GM19372 (cell line): ENCODE measurements around the gene ZDHHC14.

Experiments used
- ATAC-seq: cut with Tn5 transposase; IDR thresholded peaks from one replicate; pipeline ENCODE4 v1.9.1; 2021; ENCODE audit warnings: mild to moderate bottlenecking, low read depth, moderate library complexity; ENCODE audit not compliant: unreplicated experiment

ZDHHC14 gene

DNA sequence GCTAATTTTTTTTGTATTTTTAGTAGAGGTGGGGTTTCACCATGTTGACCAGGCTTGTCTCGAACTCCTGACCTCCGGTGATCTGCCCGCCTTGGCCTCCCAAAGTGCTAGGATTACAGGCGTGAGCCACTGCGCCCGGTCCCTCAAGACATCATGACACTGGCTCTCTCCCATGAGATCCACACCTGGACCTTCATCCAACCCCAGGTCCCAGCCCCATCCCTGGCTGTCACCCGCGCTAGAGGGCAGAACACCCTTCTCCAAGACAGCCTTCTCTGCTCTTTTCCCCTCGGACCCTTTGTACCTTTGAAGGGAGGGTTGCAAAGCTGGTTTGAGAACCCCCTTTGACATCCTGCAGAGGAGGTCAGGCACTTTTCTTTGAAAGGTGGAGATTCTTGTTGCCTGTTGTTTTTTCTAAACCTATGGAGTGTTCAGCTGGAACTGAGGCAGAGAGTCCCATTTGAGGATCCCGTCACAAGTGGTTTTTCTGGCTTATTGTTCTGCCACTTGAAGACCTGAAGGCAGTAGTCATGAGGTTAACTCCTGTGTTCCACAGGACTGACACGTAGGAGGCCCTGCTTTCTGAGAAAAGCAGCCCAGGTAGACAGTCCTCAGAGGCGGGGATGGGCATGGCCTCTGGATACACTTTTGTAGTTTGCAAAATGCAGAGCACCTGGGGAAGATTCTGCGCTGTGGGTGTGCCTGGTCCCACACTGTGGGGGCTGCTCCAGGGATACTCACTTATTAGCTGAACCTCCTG, 270.9 kb downstream of the ZDHHC14 start:
- ATAC-seq = no peak

DNA sequence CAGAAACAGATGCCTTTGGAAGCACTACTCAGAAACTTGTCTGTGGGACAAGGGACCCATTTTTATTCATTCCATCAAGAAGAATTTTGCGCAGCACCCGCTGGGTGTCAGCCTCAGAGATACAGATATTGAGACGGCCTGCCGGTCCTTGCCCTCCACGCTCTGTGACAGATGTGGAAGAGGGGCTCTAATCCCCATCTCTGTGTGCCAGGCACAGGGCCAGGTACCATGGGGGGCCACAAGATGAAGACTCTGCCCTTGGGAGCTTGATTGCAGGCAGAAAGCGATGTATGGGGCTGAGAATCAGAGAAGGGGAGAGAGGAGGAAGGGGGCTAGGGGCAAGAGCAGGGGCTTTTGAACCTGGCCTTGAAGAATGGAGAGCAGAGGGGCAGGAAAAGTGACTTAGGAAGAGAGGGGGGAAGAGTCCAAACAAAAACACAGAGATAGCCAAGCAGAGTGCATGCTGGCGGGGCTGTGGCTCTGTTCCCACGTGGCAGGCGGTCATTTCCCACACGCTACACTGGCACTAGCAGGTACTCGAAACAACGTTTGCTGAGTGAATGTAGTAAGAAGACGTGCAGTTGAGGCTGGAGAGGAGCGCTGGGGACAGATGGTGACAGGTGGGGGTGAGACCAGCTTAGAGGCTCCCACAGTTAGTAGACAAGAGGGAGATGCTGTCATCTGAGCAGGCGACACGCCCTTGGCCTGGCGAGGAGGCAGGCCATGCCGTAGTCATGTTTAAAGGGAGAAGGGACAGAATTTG, 271.8 kb downstream of the ZDHHC14 start:
- no peak for ATAC-seq

DNA sequence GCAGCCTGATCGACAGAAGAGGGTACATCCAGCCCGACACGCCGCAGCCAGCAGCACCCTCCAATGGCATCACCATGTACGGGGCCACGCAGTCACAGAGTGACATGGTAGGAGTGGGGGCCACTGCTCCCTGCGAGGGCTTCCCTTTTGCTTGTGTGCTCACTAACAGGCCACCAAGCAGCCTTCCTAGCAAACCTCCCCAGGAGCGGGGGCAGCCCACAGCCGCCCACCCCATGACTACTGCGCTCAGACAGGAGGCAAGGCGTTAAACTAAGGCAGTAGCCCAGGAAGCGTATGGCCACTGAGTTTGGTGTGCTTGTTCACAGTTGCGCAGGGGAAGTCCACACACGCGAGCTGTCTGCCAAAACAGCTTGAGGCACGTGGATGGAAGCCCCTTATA, 272.5 kb downstream of the ZDHHC14 start:
- no peak for ATAC-seq

DNA sequence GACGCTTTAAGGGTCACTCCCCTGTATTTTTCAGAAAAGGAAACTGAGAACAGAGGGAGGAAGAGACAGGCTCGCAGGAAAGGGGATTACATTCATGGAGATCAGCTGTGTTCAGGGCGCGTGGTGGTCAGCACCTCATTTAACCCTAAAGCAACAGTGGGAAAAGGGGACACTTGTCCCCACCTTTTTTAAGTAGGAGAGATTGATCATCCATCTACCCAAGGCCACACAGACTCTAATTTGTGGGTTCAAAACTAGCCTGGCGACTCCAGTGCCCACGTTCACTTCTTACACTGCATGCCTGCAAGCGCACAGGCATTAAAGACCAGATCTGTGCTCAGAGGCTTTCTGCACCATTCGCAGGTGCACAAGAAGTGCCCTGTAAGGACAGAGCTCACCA, 274.1 kb downstream of the ZDHHC14 start:
- ATAC-seq = no peak

DNA sequence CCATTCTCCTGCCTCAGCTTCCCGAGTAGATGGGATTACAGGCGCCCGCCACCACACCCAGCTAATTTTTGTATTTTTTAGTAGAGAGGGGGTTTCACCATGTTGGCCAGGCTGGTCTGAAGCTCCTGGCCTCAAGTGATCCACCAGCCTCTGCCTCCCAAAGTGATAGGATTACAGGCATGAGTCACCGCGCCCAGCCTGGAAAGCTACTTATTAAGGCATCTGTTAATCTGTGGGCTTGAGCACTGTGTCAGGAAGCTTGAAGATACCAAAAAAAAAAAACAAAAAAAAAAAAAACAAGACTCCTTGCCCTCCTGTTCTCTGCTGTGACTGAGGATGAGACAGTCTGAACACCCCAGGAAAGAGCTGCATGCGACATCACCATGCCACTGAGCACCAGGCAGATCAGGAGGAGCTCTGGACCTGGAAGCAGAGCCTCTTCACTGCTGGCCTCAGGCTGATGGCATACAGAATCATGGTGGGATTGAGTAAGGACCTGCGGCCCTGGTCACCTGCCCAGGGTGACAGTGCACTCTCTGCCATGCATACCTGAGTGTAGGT, 275.5 kb downstream of the ZDHHC14 start:
- no peak for ATAC-seq

DNA sequence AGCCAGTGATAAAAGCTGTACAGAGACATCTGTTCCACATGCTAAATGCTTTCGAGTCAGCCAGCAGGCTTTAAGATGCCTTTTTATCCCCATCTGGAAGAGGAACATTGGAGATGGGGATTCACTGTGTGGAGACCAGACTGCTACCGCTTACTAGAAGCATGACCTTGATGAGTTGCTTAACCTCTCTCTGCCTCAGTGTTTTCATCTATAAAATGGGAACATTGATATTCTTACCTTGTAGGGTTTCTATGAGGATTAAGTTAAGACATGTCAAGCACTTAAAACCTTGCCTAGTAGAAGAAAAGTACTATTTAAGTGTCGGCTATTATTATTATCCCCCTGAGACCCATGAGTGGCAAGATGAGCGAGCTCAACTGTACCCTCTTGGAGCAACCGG, 276.8 kb downstream of the ZDHHC14 start:
- ATAC-seq = no peak

DNA sequence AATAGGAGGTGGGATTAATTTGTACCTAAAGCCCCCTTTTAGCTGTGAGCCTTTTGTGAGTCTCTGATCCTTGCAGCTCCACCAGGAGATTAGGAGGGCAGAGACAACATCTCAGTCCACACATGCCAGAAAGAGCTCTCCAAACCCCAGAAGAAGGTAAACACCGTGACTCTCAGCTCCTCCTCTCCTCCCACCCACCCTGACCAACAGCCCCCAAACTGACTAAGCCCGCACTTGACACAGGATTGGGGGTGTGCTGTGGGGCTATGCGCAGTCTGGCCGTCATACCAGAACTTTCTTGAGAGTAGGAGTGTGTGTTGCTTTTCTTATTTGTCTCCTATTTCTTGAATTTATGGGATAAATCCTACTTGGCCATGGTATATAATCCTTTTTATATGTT, 277.3 kb downstream of the ZDHHC14 start:
- no peak for ATAC-seq

DNA sequence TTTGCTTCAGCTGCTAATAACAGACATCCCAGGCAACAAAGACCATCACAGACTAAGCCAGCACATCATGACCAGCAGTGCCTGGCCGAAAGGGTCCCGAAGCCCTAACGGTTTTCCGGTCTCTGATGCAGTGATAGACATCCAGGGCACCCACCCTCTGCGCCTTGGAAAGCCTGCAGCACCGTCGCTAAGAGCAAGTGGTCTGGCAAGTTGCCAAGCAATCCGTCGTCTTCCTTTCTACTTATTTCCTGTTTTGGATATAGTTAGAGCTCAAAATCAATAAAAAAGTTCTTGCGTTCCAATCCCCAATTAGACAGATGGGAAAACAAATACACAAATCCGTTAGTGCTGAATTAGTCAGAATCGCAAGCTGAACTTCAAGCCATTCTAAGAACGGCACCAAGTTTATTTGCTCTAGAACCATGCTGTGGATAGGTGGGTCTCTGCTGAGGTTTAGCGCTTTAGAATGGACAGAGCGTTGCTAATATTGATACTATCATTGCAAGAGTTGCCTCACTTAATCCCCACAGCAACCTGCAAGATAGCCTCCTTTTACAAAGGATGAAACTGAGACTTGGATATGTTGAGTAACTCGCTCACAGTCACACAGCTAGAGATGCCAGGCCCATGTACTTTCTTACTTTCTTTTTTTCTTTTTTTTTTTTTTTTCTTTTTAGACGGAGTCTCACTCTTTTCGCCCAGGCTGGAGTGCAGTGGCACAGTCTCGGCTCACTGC, 278.7 kb downstream of the ZDHHC14 start:
- ATAC-seq = no peak

DNA sequence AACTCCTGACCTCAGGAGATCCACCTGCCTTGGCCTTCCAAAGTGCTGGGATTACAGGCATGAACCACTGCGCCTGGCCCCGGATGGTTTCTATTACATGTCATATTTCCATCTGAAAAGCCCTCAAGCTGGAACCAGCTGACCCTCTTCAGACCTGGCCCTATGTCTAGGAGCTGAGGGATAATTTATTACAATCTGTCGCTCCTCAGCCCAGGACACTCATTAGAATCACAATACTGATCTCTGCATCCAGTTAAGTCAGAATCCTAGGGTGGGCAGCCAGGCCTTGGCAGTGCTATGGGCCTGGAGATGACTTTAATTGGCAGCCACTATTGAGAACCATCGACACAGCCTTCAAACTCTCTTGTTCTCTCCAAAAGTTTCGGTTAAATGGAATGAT, 279.4 kb downstream of the ZDHHC14 start:
- no peak for ATAC-seq

DNA sequence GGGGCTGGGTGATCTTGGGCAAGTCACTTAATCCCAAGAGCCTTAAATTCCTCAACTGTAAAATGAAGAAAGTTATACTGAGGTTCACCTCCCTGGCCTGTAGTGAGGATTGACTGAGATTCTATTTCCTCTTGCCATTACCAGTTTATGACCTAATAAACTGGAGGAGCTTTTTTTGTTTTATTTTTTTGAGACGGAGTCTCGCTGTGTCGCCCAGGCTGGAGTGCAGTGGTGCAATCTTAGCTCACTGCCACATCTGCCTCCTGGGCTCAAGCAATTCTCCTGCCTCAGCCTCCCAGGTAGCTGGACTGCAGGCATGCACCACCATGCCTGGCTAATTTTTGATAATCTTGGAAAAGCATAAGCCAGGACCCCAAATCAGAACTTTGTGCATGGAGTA, 280.7 kb downstream of the ZDHHC14 start:
- no peak for ATAC-seq

DNA sequence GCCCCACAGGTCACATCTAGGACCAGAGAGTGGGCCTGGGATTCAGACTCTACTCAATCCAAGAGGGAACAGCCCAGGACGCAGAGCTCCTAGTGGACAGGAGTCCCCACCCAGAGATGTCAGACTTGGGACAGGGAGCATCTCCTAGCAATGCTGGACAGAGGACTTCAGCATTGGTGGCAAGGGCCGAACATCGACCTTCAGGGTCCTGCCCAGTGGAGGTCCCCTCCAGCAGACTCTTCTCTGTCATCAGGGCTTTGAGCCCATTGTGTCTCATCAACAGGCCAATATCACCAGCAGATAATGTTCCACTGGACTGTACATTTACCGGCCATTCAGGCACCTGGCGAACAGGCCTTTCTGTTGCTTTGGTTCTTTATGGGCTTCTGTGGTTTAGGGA, 282.3 kb downstream of the ZDHHC14 start:
- no peak for ATAC-seq

DNA sequence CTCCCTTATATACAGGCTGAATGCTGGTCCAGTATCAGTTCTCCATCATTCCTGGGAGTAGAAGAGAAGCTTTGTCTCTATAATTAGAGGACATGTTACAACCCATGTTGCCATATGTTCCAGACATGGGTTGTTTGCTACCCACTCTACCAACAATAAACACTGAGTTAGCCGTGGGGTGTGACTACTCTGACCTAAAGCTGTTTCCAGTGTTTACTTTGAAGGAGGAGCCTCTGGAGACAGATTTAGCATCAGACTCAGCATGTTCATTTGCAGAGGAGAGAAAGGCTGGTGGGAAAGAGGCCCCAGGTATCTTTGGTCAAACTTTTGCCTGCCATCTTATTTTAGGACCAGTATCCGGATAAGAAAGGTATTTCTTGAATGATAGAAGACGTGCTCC, 284.2 kb downstream of the ZDHHC14 start:
- no peak for ATAC-seq

DNA sequence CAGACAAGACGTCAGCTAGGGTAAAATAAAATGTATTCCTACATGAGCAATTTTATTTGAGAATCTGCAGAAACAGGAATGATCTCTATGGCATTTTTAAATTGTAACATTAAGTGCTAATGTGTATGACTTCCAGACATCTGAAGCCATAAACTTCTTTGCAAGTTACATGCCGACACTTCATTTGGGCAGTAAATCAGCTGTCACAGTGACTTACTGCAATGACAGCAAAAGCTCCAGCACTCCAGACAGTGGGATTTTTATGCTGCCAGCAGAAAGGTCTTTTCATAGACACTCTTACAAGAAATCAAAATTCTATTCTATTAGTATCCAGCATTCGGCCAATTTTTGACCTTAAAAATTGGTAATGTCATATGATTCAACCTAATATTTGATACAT, 285.7 kb downstream of the ZDHHC14 start:
- no peak for ATAC-seq

DNA sequence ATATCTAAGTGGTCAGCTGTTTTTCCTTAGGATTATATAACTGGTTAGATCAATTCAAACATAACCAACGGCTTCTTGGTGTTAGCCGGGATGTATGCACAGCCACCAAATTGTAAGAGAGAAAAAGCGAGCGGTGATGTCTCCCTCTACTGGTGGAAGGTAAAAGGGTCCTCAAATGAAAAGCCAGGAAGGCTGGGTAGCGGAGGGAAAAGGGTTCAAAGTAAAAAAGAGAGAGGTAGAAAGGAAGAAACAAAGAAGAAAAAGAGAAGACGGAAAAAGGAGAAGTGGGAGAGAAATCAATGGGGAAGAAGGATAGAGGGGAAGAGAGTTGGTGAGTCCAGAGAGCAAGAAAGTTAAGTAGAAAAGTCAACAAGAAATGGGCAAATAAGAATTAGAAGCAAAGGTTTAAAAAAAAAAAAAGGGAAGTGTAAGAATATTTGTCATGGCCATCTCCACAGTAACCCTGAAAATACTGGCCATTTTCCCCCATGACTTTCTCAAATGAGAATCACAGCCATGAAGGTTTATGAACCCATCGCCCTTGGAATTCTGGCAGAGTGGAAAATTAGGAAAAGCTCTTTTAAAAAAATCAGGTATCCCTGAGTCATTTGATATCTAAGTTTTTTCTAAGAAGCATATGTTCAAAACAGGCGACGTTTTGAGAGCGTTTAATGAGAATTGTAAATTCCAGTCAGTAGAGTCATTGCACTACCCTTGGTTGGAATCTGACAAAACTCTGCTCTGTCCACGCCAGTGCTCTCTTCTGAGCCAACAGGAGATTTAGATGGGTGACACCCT, 286.4 kb downstream of the ZDHHC14 start:
- no peak for ATAC-seq

DNA sequence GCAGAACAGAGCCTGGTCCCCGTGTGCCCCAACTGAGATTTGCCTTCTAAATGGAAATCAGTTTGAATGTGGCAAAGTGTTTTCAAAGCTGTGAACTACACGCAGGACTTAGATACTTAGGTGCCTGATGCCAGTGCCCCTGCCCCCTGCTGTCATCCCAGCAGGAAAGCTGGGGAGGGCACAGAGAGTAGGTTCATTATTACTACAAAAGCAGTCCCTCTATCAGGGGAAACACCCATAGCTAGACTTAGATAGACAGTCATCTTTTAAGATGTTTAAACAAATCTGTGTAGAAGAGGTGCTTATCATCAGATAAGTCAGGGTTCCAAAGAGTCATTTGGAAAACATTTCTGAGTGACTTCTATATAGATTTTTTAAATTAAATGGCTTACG, 287.0 kb downstream of the ZDHHC14 start:
- ATAC-seq = no peak

DNA sequence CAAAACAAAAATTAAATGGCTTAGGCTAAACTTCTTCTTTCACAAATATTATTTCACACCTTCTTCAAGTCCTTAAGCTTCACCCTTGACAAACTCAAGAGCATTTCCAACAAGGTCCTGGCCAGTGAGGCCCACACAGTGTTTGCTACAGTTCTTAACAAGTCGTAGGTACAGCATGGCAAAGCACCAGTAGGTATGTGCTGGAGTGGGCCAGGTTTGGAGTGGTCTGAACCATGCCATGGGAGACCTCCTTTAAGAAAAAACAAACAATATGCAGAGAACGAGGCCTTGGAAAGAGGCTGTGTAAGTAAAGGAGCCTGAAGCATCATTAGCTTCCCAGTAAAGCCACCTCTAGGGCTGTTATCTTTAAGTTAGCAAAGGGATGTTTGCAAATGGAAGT, 287.7 kb downstream of the ZDHHC14 start:
- no peak for ATAC-seq

DNA sequence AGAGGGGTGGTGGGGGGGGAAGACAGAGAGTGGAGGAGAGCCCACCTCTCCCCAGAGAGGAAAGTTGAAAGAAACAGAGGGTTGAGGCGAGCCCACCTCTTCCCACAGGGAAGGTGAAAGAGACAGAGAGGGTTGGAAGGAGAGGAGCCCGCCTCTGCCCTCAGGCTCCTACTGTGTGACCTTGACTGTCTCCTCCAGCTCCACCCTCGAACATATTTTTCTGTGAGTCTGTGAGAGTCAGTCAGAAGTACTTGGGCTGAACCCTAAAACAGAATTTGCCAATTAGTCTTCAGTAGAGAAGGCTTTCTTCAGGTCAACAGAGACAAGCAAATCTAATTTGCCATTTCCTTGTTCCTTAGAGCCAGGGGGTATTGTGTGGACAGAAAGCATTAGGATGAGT, 288.3 kb downstream of the ZDHHC14 start:
- ATAC-seq = no peak

DNA sequence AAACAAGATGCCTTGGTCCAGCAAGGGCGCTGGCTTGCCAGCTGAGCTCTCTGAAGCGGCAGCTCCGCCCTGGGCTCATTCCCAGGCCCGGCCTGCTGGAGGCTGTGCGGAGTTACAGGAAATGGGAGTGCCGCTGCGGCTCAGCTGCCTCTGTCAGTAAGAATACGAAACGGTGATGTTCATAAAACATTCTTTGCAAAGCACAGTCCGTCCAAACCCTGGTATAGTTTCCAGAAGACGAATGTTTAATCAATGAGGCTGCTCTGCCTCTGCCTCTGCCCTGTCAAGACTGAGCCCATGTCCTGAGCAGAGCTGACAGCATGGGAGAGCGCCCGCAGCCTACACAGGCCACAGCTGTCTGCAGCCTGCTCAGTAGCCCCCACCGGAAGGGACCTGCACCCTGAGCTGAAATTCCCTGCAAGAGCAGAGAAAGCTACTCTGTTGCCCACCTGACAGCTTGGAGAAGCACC, 288.8 kb downstream of the ZDHHC14 start:
- no peak for ATAC-seq

DNA sequence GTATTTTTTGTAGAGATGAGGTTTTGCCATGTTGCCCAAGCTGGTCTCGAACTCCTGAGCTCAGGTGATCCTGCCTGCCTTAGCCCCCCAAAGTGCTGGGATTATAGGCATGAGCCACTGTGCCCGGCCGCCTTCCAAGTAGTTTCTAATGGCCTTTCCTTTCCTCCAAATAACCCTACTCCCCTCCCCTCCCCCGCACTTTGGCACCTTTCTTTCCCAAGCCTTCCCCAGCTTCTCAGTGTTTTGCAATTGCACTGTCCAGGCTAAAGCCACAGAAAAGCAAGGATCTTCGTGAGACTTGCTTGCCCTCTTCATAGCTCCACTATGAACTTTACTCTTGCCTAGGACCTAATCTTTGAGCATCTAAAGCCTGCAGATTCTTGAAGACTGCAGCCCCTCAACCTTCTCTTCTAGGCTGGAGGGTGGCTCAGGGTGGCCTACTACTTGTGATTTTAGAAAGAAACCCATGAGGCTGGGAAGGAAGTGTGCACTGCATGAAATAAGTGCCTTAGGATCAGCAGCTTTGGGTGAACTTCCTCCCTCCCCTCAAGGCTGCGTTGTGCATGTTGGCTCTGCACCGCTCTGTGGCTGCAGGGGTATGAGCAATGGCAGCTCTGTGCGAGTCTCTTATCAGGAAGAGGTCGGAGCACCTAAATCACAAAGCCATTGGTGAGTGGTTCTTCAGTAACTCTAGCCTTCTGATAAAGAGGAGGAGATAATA, 289.6 kb downstream of the ZDHHC14 start:
- no peak for ATAC-seq
